HFFc6 (cell line): ENCODE measurements around the gene ST8SIA6. TPM values are rescaled to one million over a fixed set of nuclear protein-coding genes. Genes with fewer than 3 reads are reported as not detected.
"Not testable (repeated sequence)": the region's sequence is repeated elsewhere in the genome, so short reads cannot be mapped to it uniquely, and the experiment has no call there.

ENCODE experiments used
- DNase-seq: peaks from one replicate; pipeline ENCODE4 v3.0.0-alpha.2; 2018
- H3K27ac Mint-ChIP-seq: 2 replicates; pipeline ENCODE4 v1.8.0; 2020; ENCODE audit warnings: mild to moderate bottlenecking, mixed read lengths
- H3K27me3 Mint-ChIP-seq: 2 replicates; pipeline ENCODE4 v1.8.0; 2021; ENCODE audit warnings: mild to moderate bottlenecking, moderate library complexity, mixed read lengths; ENCODE audit not compliant: insufficient read depth
- H3K36me3 Mint-ChIP-seq: 2 replicates; pipeline ENCODE4 v1.8.0; 2021; ENCODE audit warnings: low read depth, mixed read lengths
- H3K4me1 Mint-ChIP-seq: 2 replicates; pipeline ENCODE4 v1.8.0; 2020; ENCODE audit warnings: low read depth, mixed read lengths
- H3K4me3 Mint-ChIP-seq: 2 replicates; pipeline ENCODE4 v1.8.0; 2020; ENCODE audit warnings: mild to moderate bottlenecking, moderate library complexity, mixed read lengths
- H3K9me3 Mint-ChIP-seq: 2 replicates; pipeline ENCODE4 v1.8.0; 2020; ENCODE audit warnings: mild to moderate bottlenecking, mixed read lengths
- CTCF ChIP-seq: fragments of 200-600 bp; sonication (generic); IDR thresholded peaks from 2 replicates; pipeline ENCODE4 v1.5.0; 2021; ENCODE audit warnings: antibody characterized with exemption, mild to moderate bottlenecking
- total RNA-seq, 6 experiments: library from RNA; stranded (reverse); fragmentation: NEBNext Ultra II Directional; extraction: Animal tissue kit (Norgen Biotek cat#: 25700); gene quantifications; 2 replicates in 1 of 6; 3 replicates in 5 of 6; pipeline ENCODE4 v1.2.3, GENCODE V29; 2021

Gene ST8SIA6
- total RNA-seq, 6 experiments from 2014 or later: not detected

GRCh38 chr10:17343118-17343517 lies 111.3 kb downstream of the ST8SIA6 start:
- Mint-ChIP-seq H3K27me3 (peaks cover 42% of the 10 kb centered on the region), H3K4me3 (no peak overlapping the region), H3K36me3 (peaks cover 23% of the 10 kb centered on the region), H3K9me3 (peaks cover 20% of the 10 kb centered on the region), H3K27ac (no peak overlapping the region), H3K4me1 (peaks cover 2% of the 10 kb centered on the region)
- DNase-seq: no peak
- TF ChIP-seq CTCF: no peak

DNA sequence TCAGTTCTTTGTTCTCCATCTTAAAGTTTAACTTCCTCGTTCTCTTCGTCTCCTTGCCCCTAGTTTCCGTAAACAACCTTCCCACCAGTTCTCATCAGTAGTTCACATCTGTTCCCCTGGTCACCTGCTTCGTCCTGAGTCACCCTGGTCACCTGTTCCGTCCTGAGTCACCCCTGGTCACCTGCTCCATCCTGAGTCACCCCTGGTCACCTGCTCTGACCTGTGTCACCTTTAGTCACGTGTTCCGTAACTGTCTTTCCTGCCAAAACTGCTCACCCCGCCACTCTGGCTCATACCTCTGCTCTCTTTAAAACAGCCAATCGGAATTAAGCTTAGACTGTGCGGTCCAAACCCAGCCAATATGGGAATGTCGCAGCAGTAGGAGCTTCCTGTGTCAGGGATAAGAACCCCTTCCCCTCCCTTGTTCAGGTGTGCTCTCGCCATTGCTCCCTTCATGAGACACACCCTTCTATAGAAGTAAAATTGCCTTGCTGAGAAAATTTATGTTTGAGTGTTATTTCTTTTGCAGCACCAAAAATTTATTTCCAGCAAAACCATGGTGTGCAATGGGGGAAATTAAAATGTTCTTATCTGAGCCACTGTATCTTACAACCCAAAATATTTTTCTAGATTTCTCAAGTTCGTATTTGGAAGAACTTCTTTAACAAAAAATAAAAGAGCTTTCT lies 114.1 kb downstream of the ST8SIA6 start:
- no peak overlapping the region for H3K27ac Mint-ChIP-seq
- no peak overlapping the region for H3K4me3 Mint-ChIP-seq
- peaks cover 23% of the 10 kb centered on the region for H3K36me3 Mint-ChIP-seq

DNA sequence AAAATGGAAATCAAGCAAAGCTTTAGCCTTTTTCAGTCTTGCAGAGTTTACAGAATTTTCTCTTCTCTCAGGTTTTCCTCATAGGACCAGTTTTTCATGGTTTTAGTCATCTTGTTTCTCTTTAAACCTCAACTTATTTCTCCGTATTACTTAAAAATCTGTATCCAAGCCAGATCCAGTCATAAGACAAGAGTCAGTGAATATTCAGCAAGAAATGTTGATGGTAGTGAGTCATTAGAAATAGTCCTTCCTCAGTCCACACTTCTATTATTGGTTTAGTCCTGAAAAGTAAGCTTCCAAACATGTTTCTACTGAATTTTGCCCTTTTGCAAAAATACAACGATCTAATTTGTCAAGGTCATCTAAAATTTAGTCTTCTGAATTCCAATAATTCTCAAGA lies 119.3 kb downstream of the ST8SIA6 start:
- Mint-ChIP-seq H3K36me3 (peaks cover 10% of the 10 kb centered on the region), H3K9me3 (peaks cover 7% of the 10 kb centered on the region), H3K4me3 (peak overlapping the region; percentile 64), H3K4me1 (peaks cover 27% of the 10 kb centered on the region), H3K27ac (no peak overlapping the region; the same call in 1 of the 2 replicates), H3K27me3 (peaks cover 3% of the 10 kb centered on the region)
- TF ChIP-seq CTCF: no peak
- peak; percentile 81 for DNase-seq

More for the DNA sequence above, 114.1 kb downstream of the ST8SIA6 start:
- DNase-seq: no peak
- no peak for TF ChIP-seq CTCF
- Mint-ChIP-seq H3K4me1 (peaks cover 2% of the 10 kb centered on the region), H3K27me3 (peaks cover 26% of the 10 kb centered on the region), H3K9me3 (peaks cover 20% of the 10 kb centered on the region)

DNA sequence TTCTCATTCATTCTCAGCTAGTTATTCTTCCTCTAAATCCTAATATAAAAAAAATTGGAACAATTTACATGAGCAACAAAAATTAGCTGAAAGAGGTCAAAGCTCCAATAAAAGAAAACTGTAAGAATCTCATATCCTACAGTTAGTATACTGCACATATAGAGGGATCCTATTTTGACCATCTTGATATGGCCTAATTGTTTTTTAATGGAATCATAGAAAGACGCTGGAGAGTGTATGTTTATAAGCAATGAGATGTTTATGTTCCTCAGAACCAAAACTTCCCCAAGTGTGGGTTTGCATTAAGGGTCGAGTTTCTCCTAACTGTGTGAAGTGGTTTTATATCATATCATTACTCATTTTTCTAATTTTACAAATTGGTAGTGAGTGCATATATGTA lies 123.9 kb downstream of the ST8SIA6 start:
- peak overlapping the region; percentile 58; the same call in 1 of the 2 replicates for H3K27ac Mint-ChIP-seq
- peaks cover 30% of the 10 kb centered on the region for H3K4me1 Mint-ChIP-seq
- H3K9me3 Mint-ChIP-seq: no peaks in the 10 kb centered on the region
- no peak overlapping the region; the same call in 1 of the 2 replicates for H3K4me3 Mint-ChIP-seq
- TF ChIP-seq CTCF: no peak
- no peaks in the 10 kb centered on the region for H3K36me3 Mint-ChIP-seq
- DNase-seq: no peak
- H3K27me3 Mint-ChIP-seq: no peaks in the 10 kb centered on the region; the same call in 1 of the 2 replicates

DNA sequence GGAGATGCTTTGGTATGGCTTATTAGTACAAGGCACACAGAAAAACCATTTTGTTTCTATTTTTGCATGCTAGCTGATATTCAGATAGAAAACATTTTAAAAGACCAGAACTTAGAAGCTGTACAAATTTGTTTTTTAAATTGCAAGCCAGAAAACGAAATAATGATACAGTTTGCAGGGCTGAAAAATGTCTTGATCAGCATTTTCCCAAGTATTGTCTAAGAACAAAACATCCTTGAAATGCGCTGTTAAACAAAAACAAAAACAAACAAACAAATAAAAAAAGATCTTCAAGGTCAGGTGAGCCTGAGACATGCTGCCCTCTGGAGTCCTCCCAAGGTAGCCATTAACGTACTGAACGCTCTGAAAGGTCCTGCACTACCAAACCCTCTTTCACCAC lies 128.0 kb downstream of the ST8SIA6 start:
- H3K4me1 Mint-ChIP-seq: peaks cover 16% of the 10 kb centered on the region
- no peak overlapping the region for H3K27ac Mint-ChIP-seq
- TF ChIP-seq CTCF: no peak
- no peak for DNase-seq
- H3K9me3 Mint-ChIP-seq: no peaks in the 10 kb centered on the region
- no peak overlapping the region for H3K4me3 Mint-ChIP-seq
- peaks cover 6% of the 10 kb centered on the region for H3K27me3 Mint-ChIP-seq
- H3K36me3 Mint-ChIP-seq: no peaks in the 10 kb centered on the region

- H3K4me3 Mint-ChIP-seq, H3K36me3 Mint-ChIP-seq, H3K27ac Mint-ChIP-seq, H3K9me3 Mint-ChIP-seq, DNase-seq, H3K4me1 Mint-ChIP-seq: not testable (repeated sequence)
- peaks cover 20% of the 10 kb centered on the region for H3K27me3 Mint-ChIP-seq
Observed at GRCh38 chr10:17321957-17322356, 132.4 kb downstream of the ST8SIA6 start.
